Stimulated activated CD8-positive, alpha-beta memory T cell treated with anti-CD3 and anti-CD28 coated beads, Interleukin-4, amount 100 ng/mL, for 24 hours (primary cell): ENCODE results near the gene NPRL2.
A peak's percentile ranks its signal among the peaks of the same experiment; 100 is the strongest.
"Not testable (repeated sequence)": the region's sequence is repeated elsewhere in the genome, so short reads cannot be mapped to it uniquely, and the experiment has no call there.

ENCODE experiments used
- DNase-seq: peaks from one replicate; pipeline ENCODE4 v3.0.0-alpha.2; 2020; ENCODE audit warnings: low read depth

Gene NPRL2

GRCh38 chr3:50327129-50327528, 23.4 kb downstream of the NPRL2 start:
- DNase-seq = no peak

DNA sequence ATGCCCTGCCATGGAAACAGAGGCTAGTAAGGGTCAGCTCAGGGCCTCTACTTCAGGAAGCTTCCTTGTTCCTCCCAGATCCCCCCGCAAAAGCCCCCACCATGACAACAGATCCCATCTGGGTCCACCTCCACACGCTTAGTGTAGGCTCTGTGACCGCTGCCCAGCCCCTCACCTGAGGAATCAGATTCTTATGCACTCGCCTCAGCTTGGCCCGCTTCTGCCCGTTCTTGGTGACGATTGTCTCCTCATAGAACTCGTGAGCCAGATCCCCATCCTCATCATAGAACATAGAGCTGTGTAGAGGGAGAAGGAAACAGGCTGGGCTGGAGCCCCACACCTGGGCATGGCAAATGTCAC, 24.4 kb downstream of the NPRL2 start:
- DNase-seq = no peak

DNA sequence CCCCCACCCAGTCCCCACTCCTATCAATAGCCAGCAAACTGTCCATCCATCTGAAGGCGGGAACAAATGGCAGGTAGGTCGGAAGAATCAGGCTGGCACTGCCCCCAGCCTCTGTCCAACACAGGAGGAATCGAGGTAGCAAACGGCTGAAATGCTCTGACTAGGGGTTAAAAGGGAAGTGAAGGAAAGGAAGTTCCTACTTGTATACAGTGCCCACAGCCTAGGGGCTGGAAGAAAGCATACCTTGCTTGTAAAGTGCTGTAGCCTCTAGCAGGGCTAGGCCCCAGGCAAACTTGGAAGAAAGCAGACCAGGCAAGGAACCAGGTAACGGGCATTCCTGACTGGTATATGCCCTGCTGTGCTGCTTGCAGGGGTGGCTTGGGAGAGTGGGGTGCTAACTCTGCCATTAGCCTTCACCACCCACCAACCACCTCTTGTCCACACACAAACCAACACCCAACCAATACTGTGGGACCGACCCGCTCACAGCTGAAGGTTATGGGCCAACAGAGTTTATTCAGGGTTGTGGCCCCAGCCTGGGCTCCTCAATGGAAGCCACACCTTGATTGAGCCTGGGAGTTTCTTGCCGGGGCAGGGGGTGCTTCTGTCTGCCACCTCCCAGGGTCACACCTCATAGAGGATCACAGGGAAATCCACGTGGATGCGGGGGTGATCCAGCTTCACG, 24.9 kb downstream of the NPRL2 start:
- DNase-seq = no peak

DNA sequence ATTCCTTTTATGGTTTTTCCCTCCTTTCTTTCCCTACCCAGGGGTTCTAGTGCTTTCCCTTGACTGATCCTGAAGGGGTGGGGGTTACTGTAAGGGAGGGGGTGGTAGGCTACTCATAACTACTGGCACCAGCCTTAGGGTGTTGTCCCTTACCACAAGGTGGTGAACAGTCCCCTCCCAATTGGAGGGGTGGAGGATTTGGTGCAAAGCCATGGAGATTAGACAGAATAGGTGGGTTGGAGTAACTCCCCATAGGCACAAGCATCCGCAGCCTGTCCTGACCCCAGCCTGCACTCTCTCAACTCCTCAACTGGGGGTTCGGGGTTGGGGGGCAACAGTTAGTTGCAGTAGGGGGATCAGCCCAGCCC, 25.5 kb downstream of the NPRL2 start:
- DNase-seq = no peak

DNA sequence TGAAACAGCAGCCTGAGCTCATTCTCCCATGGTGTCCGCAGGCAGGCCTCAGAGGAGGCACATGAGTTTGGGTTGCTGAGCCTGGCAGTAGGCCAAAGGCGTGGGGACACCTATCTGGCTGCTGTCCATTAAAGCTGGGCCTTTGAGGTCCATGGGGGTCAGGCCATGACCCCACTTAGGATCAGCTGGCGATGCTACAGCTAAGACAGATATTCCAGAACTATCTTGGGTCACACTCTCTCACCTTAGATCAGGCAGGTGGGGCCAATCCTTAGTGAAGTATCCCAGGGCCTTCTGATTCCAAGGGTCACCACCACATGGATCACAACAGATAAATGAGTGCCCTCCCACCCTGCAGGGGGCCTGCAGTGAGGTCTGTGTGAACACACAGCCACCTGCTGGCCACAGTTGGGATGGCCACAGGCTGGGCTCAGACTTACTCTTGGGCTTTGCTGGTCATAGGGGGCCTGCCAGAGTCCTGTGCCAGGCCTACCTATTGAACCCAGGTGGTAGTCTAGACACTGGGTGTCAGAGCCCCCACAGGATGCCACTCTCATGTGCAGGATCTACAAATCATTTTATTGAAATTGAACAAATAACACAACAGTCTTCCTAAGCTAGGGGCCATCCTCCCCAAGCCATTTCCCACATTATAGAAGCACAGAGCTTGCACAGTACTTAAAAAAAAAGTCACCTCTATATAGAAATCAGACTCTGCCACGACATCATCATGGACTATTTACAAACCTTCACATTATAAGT, 26.0 kb downstream of the NPRL2 start:
- peak; percentile 44 for DNase-seq

GRCh38 chr3:50323614-50324199, 26.9 kb downstream of the NPRL2 start:
- no peak for DNase-seq

DNA sequence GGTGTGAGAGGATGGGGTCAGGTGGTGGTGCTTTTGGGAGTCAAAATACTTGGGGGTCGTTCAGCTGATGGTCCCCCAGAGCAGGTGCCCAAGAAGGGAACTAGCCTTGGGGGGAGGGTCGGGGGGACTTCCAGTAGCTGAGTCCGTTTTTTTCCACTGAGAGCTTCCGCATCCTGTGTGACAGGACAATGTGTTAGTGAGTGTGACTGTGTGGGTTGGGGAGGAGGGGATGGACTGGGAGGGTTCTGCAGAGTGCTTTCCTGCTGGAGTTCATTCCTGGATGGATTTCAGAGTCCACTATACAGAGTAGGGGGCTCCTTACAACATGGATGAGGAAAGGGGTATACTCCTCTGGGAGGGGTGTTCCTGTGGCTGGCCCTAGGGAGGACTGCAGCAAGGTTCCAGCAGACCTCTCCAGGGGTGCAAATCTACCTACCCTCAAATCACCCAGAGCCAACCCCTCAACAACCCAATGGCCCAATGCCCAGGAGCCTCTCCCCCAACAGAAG, 27.4 kb downstream of the NPRL2 start:
- no peak for DNase-seq

- DNase-seq = no peak
These were observed 28.0 kb downstream of the NPRL2 start, which contains the start of gene HYAL2 for GRCh38 chr3:50322386-50323091. Gene HYAL2, minus strand, starts transcription at chr3:50322745. Its CDS starts 2,256 bp downstream, at chr3:50320489.

DNA sequence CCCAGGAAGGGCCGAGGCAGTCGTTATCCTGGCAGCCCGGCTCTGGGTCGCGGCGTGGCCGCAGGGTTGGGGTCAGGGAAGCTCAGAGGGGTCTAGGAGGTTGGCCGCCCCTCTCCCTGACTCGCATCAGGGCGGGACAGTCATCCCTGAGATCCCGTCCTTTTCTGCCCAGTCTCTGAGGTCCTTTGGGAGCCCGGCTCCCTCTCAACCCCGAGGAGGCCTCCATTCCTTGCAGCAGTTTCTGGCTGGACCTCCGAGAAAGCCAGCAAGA, 28.5 kb downstream of the NPRL2 start:
- no peak for DNase-seq

DNA sequence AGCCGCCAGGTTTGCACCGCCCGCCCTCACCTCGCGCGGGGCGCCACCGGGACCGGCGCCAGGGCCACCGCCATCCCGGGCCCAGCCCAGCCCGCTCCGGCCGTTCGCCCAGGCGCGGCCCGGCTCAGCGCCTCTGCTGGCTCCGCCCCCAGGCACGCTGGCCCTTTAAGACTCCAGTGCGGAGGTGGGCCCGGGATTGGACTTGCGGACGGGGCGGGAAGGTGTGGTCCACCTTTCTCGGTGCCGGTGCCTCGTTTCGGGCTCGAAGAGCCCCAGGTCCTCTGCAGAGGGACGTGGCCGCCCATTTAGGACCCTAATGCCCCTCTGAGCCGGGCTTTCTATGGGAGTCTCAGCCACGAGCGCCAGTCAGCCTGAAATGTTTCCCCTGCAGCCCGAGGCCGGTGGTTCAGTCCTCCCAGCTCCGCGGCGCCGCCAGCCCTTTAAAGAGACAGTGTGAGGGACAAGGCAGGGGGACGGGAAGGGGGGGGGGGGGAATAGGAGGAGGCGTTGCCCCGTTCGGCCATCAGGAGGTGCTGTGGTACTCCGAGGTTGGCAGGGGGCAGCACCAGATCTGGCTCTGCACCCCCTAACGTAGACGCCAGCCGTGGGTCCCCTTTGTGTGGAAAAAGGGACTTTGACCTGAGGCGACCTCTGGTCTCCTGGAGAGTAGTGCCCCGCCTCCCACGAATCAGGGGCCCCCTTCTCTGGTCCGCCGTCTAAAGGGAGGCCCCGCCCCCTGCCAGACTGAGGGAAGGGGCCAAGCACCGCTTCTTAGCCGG, 29.1 kb downstream of the NPRL2 start:
- peak; percentile 75 for DNase-seq

GRCh38 chr3:50320853-50321335, 29.7 kb downstream of the NPRL2 start:
- DNase-seq = peak; percentile 47

DNA sequence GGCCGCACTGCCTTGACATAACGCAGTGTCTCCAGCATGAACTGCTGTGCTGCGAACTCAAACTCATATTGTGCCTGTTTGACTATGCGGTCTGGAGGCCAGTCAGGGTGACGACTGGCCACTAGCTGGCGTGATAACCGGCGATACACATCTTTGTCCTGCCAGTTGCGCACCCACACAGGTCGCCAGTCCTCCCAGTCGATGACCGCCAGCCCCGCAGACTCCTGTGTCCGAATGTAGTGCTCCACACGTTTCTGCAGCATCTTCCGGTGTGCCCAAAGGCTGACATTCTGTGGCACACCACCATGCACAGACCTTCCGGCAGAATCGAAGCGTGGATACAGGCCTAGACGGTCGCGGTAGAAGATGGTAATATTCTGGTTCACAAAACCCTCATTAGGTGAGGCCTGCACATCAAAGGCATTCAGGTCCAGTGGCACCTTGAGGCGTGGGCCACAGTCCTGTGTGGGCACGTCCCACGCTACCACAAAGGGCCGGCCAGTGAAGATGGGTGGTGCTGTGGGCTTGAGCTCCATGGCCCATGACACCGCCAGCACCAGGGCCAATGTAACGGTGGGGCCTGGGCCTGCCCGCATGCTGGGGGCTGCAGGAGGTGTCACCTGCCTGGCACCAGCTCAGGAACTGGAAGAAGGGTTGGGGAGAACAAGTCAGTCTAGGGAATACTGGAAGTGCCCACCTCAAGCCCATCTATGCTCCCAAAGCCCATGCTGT, 30.5 kb downstream of the NPRL2 start:
- no peak for DNase-seq

- DNase-seq = no peak
These were observed 31.2 kb downstream of the NPRL2 start for GRCh38 chr3:50319181-50319893.

DNA sequence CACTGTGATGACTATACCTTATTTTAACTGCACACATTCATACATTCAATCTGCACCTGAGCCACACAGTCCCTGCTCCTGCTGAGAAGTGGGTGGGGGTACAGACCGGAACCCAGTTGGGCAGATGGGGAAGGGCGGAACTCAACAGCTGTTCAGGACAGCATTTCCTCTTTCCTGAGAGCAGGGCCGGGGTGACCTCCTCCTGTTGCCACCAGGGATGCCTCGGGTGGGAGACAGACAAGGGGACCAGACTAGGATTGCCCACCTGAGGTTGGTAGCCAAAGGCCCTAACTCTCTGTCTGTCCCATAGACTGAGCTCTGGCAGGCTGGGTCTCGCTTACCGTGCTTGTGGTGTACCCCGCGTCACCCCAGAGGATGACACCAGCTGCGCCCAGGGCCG, 32.0 kb downstream of the NPRL2 start:
- DNase-seq = no peak

DNA sequence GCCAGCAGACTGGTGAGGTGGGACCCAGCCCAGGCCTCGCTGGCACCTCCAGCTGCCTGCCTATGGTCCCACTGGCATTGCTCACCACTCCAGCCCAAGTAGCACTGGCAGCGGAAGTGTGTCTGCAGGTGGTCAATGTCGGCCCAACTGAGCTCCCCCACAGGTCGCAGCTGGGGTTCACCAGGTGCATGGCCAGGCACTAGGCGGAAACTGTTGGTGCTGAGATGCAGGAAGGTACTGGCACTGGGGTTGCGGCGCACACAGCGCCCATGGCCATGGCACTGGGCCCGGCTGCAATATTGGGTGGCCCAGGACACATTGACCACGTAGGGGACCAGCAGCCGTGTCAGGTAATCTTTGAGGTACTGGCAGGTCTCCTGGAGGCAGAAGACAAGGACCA, 32.4 kb downstream of the NPRL2 start:
- DNase-seq = no peak

- no peak for DNase-seq
These were observed 33.3 kb downstream of the NPRL2 start for GRCh38 chr3:50317300-50317699.

DNA sequence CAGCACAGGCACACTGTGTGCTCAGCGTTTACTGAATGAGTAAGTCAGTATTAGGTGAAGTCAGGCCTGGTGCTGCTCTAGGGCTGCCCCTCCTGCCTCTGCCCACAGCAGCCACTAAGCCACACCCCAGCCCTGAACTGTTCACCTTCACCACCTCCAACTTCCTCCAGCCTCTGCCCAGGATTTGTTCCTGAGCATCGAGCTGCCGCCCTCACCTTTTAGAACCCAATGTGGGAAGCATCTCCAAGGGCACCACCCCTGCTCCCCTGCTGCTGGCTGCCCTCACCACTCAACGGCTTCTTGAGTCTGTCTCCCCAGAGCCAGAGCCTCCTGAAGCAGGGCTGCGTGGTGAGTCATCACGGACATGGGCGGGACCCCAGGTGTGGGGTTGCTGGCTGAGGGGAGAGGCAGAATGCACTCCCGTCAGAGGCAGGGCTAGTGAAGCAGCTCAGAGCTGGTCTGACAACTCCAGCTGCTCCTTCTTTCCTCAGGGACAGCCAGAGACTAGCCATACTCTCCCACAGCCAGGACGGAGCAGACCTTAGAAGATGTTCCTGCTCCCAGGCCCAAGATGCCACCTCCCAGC, 33.8 kb downstream of the NPRL2 start:
- DNase-seq = peak; percentile 51

DNA sequence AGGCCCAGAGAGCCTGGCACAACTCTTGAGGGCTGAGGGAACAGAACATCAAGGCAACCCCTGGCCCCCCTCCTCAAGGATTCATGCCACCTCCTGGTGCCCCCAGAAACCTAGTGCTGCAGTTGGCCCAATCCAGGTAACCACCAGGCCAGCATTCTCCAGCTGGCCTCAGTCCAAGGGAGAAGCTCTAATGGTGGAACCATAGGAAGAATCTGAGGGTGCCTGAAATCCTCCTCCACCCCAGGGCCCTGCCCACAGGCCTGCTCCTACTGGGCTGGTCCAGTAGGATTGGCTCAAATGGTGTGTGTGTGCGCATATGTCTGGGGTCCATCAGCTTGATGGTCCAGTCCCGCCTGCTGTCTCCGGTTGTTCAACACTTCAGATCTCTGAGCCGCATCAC, 35.8 kb downstream of the NPRL2 start:
- no peak for DNase-seq

DNA sequence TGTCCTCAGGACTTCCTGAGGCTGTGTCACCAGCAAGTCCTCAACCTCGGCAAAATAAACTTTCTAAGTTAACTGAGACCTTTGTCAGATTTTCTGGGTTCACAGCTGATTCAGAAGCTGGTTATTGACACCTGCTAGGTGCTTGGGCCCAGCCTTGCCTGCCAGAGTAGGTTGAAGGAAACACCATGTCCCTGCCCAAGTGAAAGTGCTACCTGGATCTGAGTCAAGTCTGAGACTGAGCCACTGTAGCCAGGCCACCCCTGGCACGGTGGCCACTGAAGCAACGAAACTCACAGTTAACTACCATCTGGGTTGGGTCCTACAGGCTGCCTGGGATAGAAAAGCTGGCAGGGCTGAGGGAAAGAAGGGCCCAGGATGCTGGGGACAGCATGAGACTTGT, 36.2 kb downstream of the NPRL2 start:
- DNase-seq = no peak

GRCh38 chr3:50312041-50312440, 38.5 kb downstream of the NPRL2 start:
- DNase-seq = not testable (repeated sequence)
